H1 (cell line): ENCODE measurements around the gene UFM1. TPM values are rescaled to one million over a fixed set of nuclear protein-coding genes. Genes with fewer than 3 reads are reported as not detected.

ENCODE experiments used
- CTCF ChIA-PET: fragments of 300-600 bp; sonication (Branson Sonifier 250); formaldehyde crosslinking; loops from one replicate; lab custom pipeline; 2021; ENCODE audit not compliant: partially characterized antibody; lab: Charles Lee
- POLR2A ChIA-PET: fragments of 300-600 bp; sonication (Branson Sonifier 250); formaldehyde crosslinking; loops from one replicate; lab custom pipeline; 2021; ENCODE audit warnings: inconsistent platforms; ENCODE audit not compliant: partially characterized antibody; lab: Charles Lee
- DNase-seq, 2 experiments: peaks; one replicate each; pipeline versions ENCODE4 v3.0.0 to v3.0.0-alpha.2; 2010 to 2022; ENCODE audit warnings: low spot score in 2 of 2, low read depth in 1 of 2, mixed read lengths in 1 of 2
- FAIRE-seq: peaks from 2 replicates; lab custom pipeline; 2011; peaks lifted over from hg19 to GRCh38; lab: Jason Lieb, UNC
- H2AFZ ChIP-seq: 2 replicates; pipeline ENCODE4 v1.8.1; 2012; ENCODE audit warnings: low read length, inconsistent platforms
- H2AK5ac ChIP-seq: 2 replicates; pipeline ENCODE4 v1.6.1; 2013; ENCODE audit warnings: low read depth, low read length
- H2BK120ac ChIP-seq: replicated peaks from 2 replicates; pipeline ENCODE3; 2013; ENCODE audit warnings: low read depth, low read length, inconsistent platforms
- H2BK12ac ChIP-seq: 2 replicates; pipeline ENCODE4 v1.6.1; 2013; ENCODE audit warnings: low read depth, low read length
- H2BK15ac ChIP-seq: 2 replicates; pipeline ENCODE4 v1.6.1; 2013; ENCODE audit warnings: low read length
- H2BK20ac ChIP-seq: 2 replicates; pipeline ENCODE4 v1.6.1; 2013; ENCODE audit warnings: low read length
- H2BK5ac ChIP-seq: 2 replicates; pipeline ENCODE4 v1.6.1; 2013; ENCODE audit warnings: low read depth, low read length
- H3K14ac ChIP-seq: 2 replicates; pipeline ENCODE4 v1.6.1; 2013; ENCODE audit warnings: inconsistent platforms; ENCODE audit not compliant: insufficient read length
- H3K18ac ChIP-seq: 2 replicates; pipeline ENCODE4 v1.6.1; 2013; ENCODE audit warnings: low read length; ENCODE audit errors: extremely low read depth
- H3K23ac ChIP-seq: 2 replicates; pipeline ENCODE4 v1.6.1; 2013; ENCODE audit warnings: inconsistent platforms; ENCODE audit not compliant: insufficient read length
- H3K23me2 ChIP-seq: 2 replicates; pipeline ENCODE4 v1.6.1; 2013; ENCODE audit warnings: low read depth, low read length
- H3K27ac ChIP-seq: 2 replicates; pipeline ENCODE4 v1.6.1; 2011; ENCODE audit warnings: low read depth, low read length, inconsistent platforms
- H3K27me3 ChIP-seq, 4 experiments: replicated peaks in 1 of 4; 1 replicate in 1 of 4; 2 replicates in 3 of 4; pipeline versions ENCODE4 v1.6.1 to v1.8.1; 2011 to 2013; ENCODE audit warnings: low read length in 3 of 4, mild to moderate bottlenecking in 3 of 4, inconsistent platforms in 2 of 4, mixed read lengths in 2 of 4, moderate library complexity in 1 of 4; ENCODE audit not compliant: control insufficient read depth in 3 of 4, insufficient read depth in 3 of 4; ENCODE audit errors: extremely low read depth in 1 of 4
- H3K36me3 ChIP-seq, 4 experiments: 2 replicates each; pipeline versions ENCODE4 v1.6.1 to v1.8.1; 2011 to 2013; ENCODE audit warnings: mild to moderate bottlenecking in 4 of 4, low read length in 3 of 4, moderate library complexity in 2 of 4, control low read depth in 1 of 4, inconsistent platforms in 1 of 4; ENCODE audit not compliant: insufficient read depth in 4 of 4, control insufficient read depth in 2 of 4
- H3K4ac ChIP-seq: replicated peaks from 2 replicates; pipeline ENCODE3; 2013; ENCODE audit warnings: low read length, low read depth, mixed read lengths, inconsistent platforms; ENCODE audit not compliant: insufficient read length
- H3K4me1 ChIP-seq, 4 experiments: replicated peaks in 1 of 4; 1 replicate in 1 of 4; 2 replicates in 3 of 4; pipeline versions ENCODE4 v1.6.1 to v1.8.1; 2011 to 2013; ENCODE audit warnings: low read length in 3 of 4, inconsistent platforms in 2 of 4, mixed read lengths in 1 of 4; ENCODE audit not compliant: insufficient read depth in 4 of 4, control insufficient read depth in 3 of 4
- H3K4me2 ChIP-seq, 2 experiments: 2 replicates each; pipeline versions ENCODE4 v1.6.1 to v1.8.1; 2011 to 2013; ENCODE audit warnings: low read depth in 2 of 2, low read length in 2 of 2, control low read depth in 1 of 2, inconsistent platforms in 1 of 2, mild to moderate bottlenecking in 1 of 2; ENCODE audit not compliant: insufficient read depth in 1 of 2
- H3K4me3 ChIP-seq, 4 experiments: fragments of 200-600, 300-600 bp in 1 of 4; sonication (generic), shearing (Covaris generic), sonication (Bioruptor Twin) in 1 of 4; 2 replicates each; pipeline versions ENCODE4 v1.5.1 to v1.8.1; 2011 to 2016; ENCODE audit warnings: low read length in 4 of 4, low read depth in 3 of 4, control low read depth in 2 of 4, inconsistent platforms in 2 of 4, mild to moderate bottlenecking in 2 of 4, mixed read lengths in 1 of 4, moderate library complexity in 1 of 4; ENCODE audit not compliant: insufficient read depth in 2 of 4; ENCODE audit errors: extremely low read depth in 1 of 4
- H3K56ac ChIP-seq: replicated peaks from 2 replicates; pipeline ENCODE3; 2013; ENCODE audit warnings: low read depth, mild to moderate bottlenecking, mixed read lengths, low read length, inconsistent platforms; ENCODE audit not compliant: insufficient read length
- H3K79me1 ChIP-seq: 2 replicates; pipeline ENCODE4 v1.6.1; 2013; ENCODE audit warnings: low read depth, low read length, control low read depth
- H3K79me2 ChIP-seq, 2 experiments: 2 replicates each; pipeline versions ENCODE4 v1.6.1 to v1.8.1; 2012 to 2013; ENCODE audit warnings: low read length in 2 of 2, mild to moderate bottlenecking in 2 of 2, inconsistent platforms in 1 of 2; ENCODE audit not compliant: insufficient read depth in 2 of 2, control insufficient read depth in 1 of 2
- H3K9ac ChIP-seq, 4 experiments: replicated peaks in 1 of 4; 1 replicate in 1 of 4; 2 replicates in 3 of 4; pipeline versions ENCODE4 v1.6.1 to v1.8.1; 2011 to 2013; ENCODE audit warnings: low read depth in 3 of 4, low read length in 3 of 4, control low read depth in 2 of 4, mild to moderate bottlenecking in 2 of 4, moderate library complexity in 2 of 4, inconsistent platforms in 1 of 4; ENCODE audit errors: extremely low read depth in 1 of 4
- H3K9me3 ChIP-seq, 2 experiments: 2 replicates each; pipeline versions ENCODE4 v1.6.1 to v1.8.1; 2012 to 2013; ENCODE audit warnings: mild to moderate bottlenecking in 2 of 2, moderate library complexity in 2 of 2, control low read depth in 1 of 2, inconsistent platforms in 1 of 2, low read depth in 1 of 2, low read length in 1 of 2, mixed read lengths in 1 of 2; ENCODE audit not compliant: insufficient read depth in 2 of 2
- H4K20me1 ChIP-seq, 2 experiments: replicated peaks in 1 of 2; 2 replicates each; pipeline versions ENCODE3 to v1.8.1; 2011 to 2013; ENCODE audit warnings: inconsistent platforms in 2 of 2, low read length in 2 of 2, mild to moderate bottlenecking in 1 of 2; ENCODE audit not compliant: insufficient read depth in 2 of 2, control insufficient read depth in 1 of 2
- H4K5ac ChIP-seq: 2 replicates; pipeline ENCODE4 v1.6.1; 2013; ENCODE audit warnings: low read length, low read depth, mixed read lengths, inconsistent platforms; ENCODE audit not compliant: insufficient read length
- H4K8ac ChIP-seq: 2 replicates; pipeline ENCODE4 v1.8.0; 2013; ENCODE audit warnings: mild to moderate bottlenecking, moderate library complexity, low read length, inconsistent platforms; ENCODE audit not compliant: insufficient read depth; ENCODE audit errors: extremely low read depth
- H4K91ac ChIP-seq: replicated peaks from 2 replicates; pipeline ENCODE3; 2013; ENCODE audit warnings: low read length, mixed read lengths, inconsistent platforms; ENCODE audit not compliant: insufficient read length
- POLR2AphosphoS5 ChIP-seq: IDR thresholded peaks from 2 replicates; pipeline ENCODE4 v1.6.1; 2011; ENCODE audit warnings: low read depth, low read length
- POU5F1 ChIP-seq: IDR thresholded peaks from 2 replicates; pipeline ENCODE4 v1.6.1; 2011; ENCODE audit warnings: low read depth, mild to moderate bottlenecking, low read length, moderate library complexity
- RAD21 ChIP-seq, 2 experiments: IDR thresholded peaks in 1 of 2; conservative IDR thresholded peaks in 1 of 2; 2 replicates each; pipeline ENCODE4 v1.6.1; 2011; ENCODE audit warnings: low read depth in 2 of 2, low read length in 2 of 2, improper control_type of control experiment in 1 of 2, inconsistent platforms in 1 of 2, mild to moderate bottlenecking in 1 of 2, moderate library complexity in 1 of 2
- SP1 ChIP-seq: IDR thresholded peaks from 2 replicates; pipeline ENCODE4 v1.6.1; 2011; ENCODE audit warnings: low read depth, low read length
- YY1 ChIP-seq: IDR thresholded peaks from 2 replicates; pipeline ENCODE4 v1.6.1; 2011; ENCODE audit warnings: low read depth, mild to moderate bottlenecking, low read length
- WGBS, 2 experiments: shearing (Covaris generic) in 1 of 2; methylation state at CpG; one replicate each; pipeline versions ENCODE4 v1.1.6 to v1.1.7; 2013 to 2015; ENCODE audit warnings: low lambda C conversion rate in 2 of 2, mixed read lengths in 2 of 2, inconsistent platforms in 1 of 2, low coverage in 1 of 2, missing lambda C conversion rate in 1 of 2; ENCODE audit not compliant: insufficient replicate concordance in 2 of 2, insufficient coverage in 1 of 2, insufficient read length in 1 of 2; ENCODE audit errors: extremely low coverage in 1 of 2, missing lambda C conversion rate in 1 of 2; 5-methylcytosine and 5-hydroxymethylcytosine counted together
- polyA plus RNA-seq, 7 experiments: library from polyadenylated mRNA; depleted of rRNA in 3 of 7; stranded (reverse) in 5 of 7; unstranded in 2 of 7; fragments of >200 nt in 5 of 7; fragments of 200-250 nt in 2 of 7; gene quantifications; 1 replicate in 5 of 7; 2 replicates in 1 of 7; 4 replicates in 1 of 7; pipeline versions ENCODE4 v1.2.1 to v1.2.3, GENCODE V29; 2011 to 2013; ENCODE audit warnings: missing spikeins in 2 of 7, mixed read lengths in 2 of 7
- total RNA-seq: library from RNA; stranded (reverse); fragmentation: NEBNext Ultra II Directional; extraction: Animal tissue kit (Norgen Biotek cat#: 25700); gene quantifications from 2 replicates; pipeline ENCODE4 v1.2.1, GENCODE V29; 2021

Gene UFM1
- total and polyA plus RNA-seq, 2 of the 8 experiments (the other 6 are each of a cell fraction or from before 2014, with no cell fraction given): 16.0 to 34.3 TPM

- Histone ChIP-seq H3K23me2 (no peaks in the 10 kb centered on the region), H3K56ac (no peak overlapping the region), H4K20me1 (no peaks in the 10 kb centered on the region), H3K27me3 (no peaks in the 10 kb centered on the region), H2BK120ac (no peak overlapping the region), H2AK5ac (no peak overlapping the region), H2BK12ac (no peak overlapping the region), H3K14ac (no peak overlapping the region), H3K18ac (no peak overlapping the region), H3K9ac (no peak overlapping the region), H4K5ac (no peak overlapping the region), H3K4me1 (no peaks in the 10 kb centered on the region), H3K4me2 (no peak overlapping the region), H3K9me3 (no peaks in the 10 kb centered on the region), H2AFZ (no peak overlapping the region), H3K27ac (no peak overlapping the region), H3K36me3 (no peaks in the 10 kb centered on the region), H2BK15ac (no peak overlapping the region), H3K4me3 (no peak overlapping the region), H4K91ac (no peak overlapping the region), H3K79me1 (no peaks in the 10 kb centered on the region), H3K79me2 (no peaks in the 10 kb centered on the region), H4K8ac (no peak overlapping the region), H3K23ac (no peak overlapping the region), H2BK20ac (no peak overlapping the region), H3K4ac (no peak overlapping the region), H2BK5ac (no peak overlapping the region)
- CTCF ChIA-PET: interaction anchor here (0.7 kb wide), 1 partner anchor 146 kb away, joined by 3 read pairs; no protein-coding TSS in a partner anchor
- no peak for DNase-seq
- POLR2A ChIA-PET: no interaction called here
- 100% methylated on average over 2 of the region's 2 CpGs; no CpG with 5 or more reads in 1 of the 2 experiments for WGBS, 2 experiments
- FAIRE-seq: no peak
- TF ChIP-seq SP1 (no peak), POU5F1 (no peak), POLR2AphosphoS5 (no peak), RAD21 (IDR thresholded peaks at IDR 0.05 in 1 of 2, conservative IDR thresholded peaks at IDR 0.05 in 1 of 2; ENCODE audit: low read depth in 2 of 2, low read length in 2 of 2) (no peak), YY1 (no peak)
These were observed 60.1 kb downstream of the UFM1 start for GRCh38 chr13:38409771-38410170.
